Astrocyte of the cerebellum (primary cell): Measurements from ENCODE around the gene ADAMTS18.
"Not testable (repeated sequence)": the region's sequence is repeated elsewhere in the genome, so short reads cannot be mapped to it uniquely, and the experiment has no call there.

Experiments
- DNase-seq: peaks from one replicate; pipeline ENCODE4 v3.0.0-alpha.2; 2011; ENCODE audit warnings: low read depth
- H3K4me3 ChIP-seq: 2 replicates; pipeline ENCODE4 v1.5.1; 2011; ENCODE audit warnings: mild to moderate bottlenecking, low read depth, low read length, moderate library complexity
- in situ Hi-C: cut with HindIII; loops from 2 replicates; pipeline ENCODE4 v1.10.0; 2017; ENCODE audit warnings: low sequenced_read_pairs
- TF ChIP-seq, protein P1 (sequence below): IDR thresholded peaks from 2 replicates; pipeline ENCODE4 v1.5.1; 2012; ENCODE audit warnings: low read length, low read depth, moderate library complexity, mild to moderate bottlenecking; ENCODE audit errors: missing control alignments

ADAMTS18 gene

DNA sequence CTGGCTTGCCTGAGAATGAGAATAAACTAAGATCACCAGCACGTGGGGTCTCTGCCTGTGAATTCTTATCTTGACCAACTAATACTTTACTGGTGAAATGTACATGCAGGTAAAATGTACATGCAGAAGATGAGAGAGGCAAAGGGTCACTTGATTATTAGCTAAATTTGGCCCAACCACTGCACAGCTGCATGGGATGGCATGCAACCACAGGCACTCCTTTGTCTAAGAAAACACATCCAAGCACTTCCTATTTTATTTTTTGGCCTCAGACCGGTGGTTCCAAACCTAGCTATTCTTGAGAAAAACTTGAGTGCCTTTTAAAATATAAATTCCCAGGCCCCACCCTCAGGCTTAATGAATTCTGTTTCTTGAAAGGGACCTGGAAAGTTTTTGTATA lies 157.7 kb downstream of the ADAMTS18 start:
- no peak for DNase-seq
- no peak overlapping the region for H3K4me3 ChIP-seq
- in situ Hi-C loops, result no loop called here
- TF ChIP-seq, protein P1, sequence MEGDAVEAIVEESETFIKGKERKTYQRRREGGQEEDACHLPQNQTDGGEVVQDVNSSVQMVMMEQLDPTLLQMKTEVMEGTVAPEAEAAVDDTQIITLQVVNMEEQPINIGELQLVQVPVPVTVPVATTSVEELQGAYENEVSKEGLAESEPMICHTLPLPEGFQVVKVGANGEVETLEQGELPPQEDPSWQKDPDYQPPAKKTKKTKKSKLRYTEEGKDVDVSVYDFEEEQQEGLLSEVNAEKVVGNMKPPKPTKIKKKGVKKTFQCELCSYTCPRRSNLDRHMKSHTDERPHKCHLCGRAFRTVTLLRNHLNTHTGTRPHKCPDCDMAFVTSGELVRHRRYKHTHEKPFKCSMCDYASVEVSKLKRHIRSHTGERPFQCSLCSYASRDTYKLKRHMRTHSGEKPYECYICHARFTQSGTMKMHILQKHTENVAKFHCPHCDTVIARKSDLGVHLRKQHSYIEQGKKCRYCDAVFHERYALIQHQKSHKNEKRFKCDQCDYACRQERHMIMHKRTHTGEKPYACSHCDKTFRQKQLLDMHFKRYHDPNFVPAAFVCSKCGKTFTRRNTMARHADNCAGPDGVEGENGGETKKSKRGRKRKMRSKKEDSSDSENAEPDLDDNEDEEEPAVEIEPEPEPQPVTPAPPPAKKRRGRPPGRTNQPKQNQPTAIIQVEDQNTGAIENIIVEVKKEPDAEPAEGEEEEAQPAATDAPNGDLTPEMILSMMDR, result no peak

DNA sequence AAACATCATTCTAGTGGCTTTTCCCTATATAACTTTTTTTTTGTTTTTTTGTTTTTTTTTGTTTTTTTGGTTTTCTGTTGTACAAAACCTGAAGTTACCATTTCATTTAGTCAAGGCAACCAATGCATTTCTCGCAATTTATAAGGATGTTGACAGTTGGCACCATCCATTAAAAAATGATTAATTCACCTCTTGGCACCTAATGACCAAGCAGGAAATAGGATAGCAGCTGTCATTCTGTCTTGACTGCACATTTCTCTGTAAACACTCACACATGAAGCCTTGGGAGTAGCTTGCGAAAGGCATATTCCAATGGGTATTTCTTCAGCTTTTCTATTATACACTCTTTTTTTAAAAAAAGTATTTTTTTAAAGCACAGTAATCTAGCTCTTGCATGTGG lies 158.2 kb downstream of the ADAMTS18 start:
- TF ChIP-seq, protein P1, result no peak
- DNase-seq, result no peak
- no peak overlapping the region for H3K4me3 ChIP-seq
- in situ Hi-C loops, result no loop called here

DNA sequence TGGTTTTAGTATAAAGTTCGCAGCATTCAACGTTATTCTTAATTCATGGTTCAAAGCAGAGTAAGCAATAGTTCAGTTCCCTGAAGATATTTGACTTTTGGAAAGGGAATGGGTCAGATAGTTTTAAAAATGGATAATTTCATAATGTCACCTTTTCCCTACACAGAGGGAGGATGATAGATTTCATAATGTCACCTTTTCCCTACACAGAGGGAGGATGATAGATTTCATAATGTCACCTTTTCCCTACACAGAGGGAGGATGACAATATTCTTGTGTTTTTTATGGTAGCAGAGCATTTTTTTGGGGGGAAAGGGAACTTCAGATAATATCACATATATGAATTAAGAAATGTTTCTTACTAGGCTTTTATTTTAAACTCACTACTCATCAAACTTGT lies 159.5 kb downstream of the ADAMTS18 start:
- DNase-seq, in situ Hi-C loops, H3K4me3 ChIP-seq: not testable (repeated sequence)

DNA sequence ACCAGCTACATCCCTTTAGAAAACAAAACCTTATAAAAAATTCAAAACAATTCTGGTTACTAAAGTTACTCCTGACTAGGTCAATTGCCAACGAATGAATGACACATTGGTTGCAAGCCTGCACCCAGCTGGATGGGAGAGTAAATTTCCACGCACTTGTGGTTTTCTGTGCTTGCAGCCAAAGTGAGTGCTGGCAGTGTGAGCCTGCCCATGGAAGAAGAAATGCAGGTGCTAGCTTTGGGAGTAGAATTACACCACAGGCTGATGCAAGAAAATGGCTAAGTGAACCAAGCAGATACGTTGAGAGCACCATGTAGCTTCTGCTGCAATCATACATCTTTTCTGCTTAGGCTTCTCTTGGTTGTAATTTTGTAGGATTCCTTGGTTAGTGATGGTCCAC lies 161.0 kb downstream of the ADAMTS18 start:
- in situ Hi-C loops, result no loop called here
- peak; percentile 77 for DNase-seq
- TF ChIP-seq, protein P1, result no peak
- H3K4me3 ChIP-seq, result no peak overlapping the region

DNA sequence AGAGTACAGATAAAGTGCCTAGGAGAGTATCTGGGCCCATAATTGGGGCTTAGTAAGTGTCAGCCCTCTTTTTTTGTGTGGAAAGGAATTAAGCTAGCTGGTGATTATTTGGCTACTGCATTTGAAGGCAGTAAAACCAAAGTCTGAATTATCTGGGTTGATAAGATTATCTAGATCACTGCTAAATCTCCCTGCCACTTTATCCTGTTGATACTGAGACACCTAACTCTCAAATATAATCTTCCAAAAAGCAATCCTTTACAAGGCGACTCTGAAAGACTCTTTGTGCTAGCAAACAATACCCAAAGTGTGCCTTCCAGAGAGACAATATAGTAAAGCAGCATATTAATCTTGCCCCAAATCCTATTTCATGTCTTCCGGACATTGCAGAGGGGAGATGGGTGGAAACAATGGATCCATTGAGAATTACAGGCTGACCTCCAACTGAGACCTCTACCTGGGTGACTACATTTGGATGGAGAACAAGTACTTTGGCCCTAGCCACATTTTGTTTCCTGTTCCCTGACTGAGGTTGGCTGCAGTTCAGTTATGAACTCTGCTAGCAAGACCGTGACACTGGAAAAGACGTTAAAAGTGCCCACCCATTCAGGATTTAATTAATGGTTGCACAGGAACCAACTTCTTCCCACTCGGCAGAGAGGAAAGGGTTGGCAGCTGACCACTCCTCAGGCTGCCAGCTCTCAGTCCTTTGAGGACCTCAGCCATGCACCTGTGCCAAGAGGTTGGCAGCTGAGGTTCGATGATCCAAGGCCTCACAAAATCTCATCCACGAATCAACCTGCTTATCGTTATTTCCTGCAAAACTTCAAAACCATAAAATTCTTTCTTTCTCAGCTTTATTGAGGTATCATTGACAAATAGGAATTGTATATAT lies 163.1 kb downstream of the ADAMTS18 start:
- in situ Hi-C loops, result no loop called here
- DNase-seq, result no peak
- TF ChIP-seq, protein P1, result no peak
- no peak overlapping the region for H3K4me3 ChIP-seq

DNA sequence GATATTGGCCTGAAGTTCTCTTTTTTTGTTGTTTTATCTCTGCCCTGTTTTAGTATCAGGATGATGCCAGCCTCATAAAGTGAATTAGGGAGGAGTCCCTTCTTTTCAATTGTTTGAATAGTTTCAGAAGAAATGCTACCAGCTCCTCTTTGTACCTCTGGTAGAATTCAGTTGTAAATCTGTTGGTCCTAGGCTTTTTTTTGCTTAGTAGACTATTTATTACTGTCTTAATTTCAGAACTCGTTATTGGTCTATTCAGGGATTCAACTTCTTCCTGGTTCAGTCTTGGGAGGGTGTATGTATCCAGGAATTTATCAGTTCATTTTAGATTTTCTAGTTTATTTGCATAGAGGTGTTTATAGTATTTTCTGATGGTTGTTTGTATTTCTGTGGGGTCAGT lies 168.6 kb downstream of the ADAMTS18 start:
- H3K4me3 ChIP-seq, DNase-seq, in situ Hi-C loops: not testable (repeated sequence)

DNA sequence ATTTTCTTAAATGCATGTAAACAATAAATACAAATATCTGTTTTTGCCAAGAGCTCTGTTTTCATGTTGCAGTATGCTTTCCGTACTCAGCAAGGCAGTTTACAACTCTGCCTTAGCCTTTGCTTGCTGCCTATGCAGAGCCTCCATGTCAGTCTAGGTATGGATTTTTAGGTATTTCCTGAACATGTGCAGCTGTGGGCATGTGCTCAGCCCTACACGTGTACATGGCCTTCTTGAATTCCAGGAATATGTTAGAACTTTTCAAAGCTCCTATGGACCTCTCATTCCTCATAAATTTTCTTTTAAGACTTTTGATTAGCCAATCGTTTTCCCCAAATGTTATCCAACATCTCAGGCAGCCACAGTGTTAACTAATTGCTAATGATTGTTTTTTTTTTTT lies 171.9 kb downstream of the ADAMTS18 start:
- TF ChIP-seq, protein P1, result no peak
- no peak overlapping the region for H3K4me3 ChIP-seq
- DNase-seq, result no peak
- in situ Hi-C loops, result no loop called here
